HG03457 (cell line): ENCODE measurements around the gene MOB1B.

Experiments
- ATAC-seq: cut with Tn5 transposase; IDR thresholded peaks from one replicate; pipeline ENCODE4 v1.9.1; 2021; ENCODE audit warnings: moderate number of reproducible peaks; ENCODE audit not compliant: unreplicated experiment

MOB1B gene

GRCh38 chr4:70914000-70914399 lies 11.8 kb downstream of the MOB1B start:
- no peak for ATAC-seq

DNA sequence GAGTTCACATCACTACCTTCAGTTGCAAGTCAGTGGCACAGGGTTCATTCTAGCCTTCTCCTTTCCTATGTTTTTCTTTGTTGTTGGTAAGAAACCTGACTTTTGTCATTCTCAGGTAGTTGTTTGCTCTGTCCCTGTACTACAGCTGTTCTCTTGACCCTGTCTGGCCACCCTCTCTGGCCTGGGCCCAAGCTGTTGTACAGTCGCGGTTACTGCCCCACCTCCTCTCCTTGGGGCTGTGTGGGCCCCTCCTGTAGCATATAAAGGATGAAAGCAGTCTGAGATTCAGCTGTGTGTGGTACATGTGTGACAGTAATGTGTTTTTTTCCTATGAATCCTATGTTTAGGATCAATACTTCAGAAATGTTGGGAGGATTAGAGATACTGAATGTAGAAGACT lies 12.5 kb downstream of the MOB1B start:
- no peak for ATAC-seq

DNA sequence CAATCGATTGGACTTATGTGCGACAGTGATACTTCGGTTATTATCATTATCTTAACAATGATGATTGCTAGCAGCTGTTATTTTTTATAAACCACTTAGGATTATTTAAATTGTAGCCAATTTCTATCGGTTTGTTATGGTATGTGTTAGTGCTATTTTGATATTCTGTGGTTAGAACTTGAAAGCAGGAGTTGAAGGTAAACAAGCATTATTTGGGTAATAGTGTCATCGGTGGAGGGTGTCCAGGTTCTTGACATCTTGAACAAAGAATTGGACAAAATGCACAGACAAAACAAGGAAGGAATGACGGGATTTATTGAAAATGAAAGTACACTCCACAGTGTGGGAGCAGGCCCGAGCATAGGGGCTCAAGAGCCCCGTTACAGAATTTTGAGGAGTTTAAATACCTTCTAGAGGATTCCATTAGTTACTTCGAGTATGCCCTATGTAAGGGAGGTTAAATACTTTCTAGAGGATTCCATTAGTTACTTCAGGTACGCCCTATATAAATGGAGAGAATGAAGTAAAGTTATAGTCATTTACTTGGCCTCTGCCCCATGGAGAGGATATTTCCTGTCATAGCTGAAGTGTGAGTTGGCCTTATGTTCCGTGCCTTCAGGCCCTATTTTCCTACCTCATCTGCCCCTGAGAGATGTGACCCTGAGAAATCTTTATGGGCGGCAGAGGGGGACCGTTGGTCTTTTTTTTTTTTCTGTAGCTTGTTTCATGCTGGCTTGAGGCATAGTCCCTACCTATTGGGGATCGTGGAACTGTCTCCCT lies 13.1 kb downstream of the MOB1B start:
- no peak for ATAC-seq

- no peak for ATAC-seq
Measured at GRCh38 chr4:70915874-70916559, 13.8 kb downstream of the MOB1B start.

- ATAC-seq = no peak
Measured at GRCh38 chr4:70920592-70920991, 18.4 kb downstream of the MOB1B start.

GRCh38 chr4:70925418-70925817 lies 23.2 kb downstream of the MOB1B start:
- ATAC-seq = no peak

DNA sequence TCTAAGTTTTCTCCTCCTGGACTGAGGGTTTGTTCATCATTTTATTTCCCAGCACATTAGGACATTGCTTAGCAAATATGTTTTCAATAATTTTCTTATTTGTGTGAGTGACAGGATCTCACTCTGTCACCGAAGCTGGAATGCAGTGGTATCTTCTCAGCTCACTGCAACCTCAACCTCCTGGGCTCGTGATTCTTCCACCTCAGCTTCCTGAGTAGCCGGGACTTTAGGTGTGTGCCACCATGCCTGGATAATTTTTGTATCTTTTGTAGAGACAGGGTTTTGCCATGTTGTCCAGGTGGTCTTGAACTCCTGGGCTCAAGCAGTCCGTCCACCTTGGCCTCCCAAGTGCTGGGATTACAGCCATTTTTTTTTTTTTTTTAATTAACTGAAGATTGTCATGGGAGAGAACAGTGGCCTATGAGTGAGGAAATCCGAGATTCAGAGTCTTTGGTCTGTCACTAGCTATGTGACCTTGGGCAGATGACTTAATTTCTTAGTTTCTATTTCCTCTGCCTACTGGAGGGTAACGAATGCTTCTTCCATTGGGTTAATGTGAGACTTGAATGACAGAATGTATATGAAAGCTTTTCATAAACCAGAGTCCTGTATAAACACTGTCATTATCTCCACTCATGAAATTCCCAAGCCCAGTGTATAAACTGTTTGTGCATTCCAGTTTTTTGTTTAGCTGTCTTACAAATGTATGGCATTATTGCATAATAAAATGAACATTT lies 23.9 kb downstream of the MOB1B start:
- peak; percentile 88 for ATAC-seq

GRCh38 chr4:70927502-70928137 lies 25.5 kb downstream of the MOB1B start:
- ATAC-seq = peak; percentile 36

DNA sequence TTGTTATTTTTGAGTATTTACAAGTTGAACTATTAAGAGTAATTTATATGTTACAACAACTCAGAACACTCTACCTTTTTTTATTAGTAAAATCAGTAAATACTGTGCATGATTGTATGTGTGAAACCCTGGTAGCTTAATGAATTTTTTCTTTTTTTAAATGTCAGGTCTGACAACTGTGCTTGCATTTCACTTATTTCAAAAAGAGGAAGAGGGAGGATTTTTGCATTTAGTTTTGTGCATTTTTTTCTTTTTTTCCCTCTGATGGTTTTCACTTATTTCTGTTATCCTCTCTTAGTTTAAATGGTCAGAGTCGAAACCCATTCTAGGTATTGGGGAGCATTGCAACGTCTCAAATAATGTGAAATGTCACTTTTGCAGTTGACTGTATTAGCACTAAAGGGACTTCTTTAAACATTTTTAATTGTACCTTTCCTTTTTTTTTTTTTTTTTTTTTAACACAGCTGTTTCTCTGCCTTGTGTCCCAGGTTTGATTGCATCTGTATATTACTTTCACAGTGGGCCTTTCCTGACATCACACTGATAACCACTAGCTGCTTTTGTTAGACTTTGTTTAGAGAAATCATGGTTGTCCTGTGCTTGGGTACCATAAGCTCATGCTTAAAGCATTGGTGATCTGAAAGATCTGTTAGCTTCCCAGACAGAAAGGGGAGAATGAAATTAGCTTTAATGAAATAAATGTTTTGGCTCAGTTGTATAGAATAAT lies 28.5 kb downstream of the MOB1B start:
- no peak for ATAC-seq

GRCh38 chr4:70931347-70931746 lies 29.2 kb downstream of the MOB1B start:
- no peak for ATAC-seq

- ATAC-seq = no peak
Measured at GRCh38 chr4:70932984-70933383, 30.8 kb downstream of the MOB1B start.

GRCh38 chr4:70935038-70935695 lies 33.0 kb downstream of the MOB1B start:
- no peak for ATAC-seq

DNA sequence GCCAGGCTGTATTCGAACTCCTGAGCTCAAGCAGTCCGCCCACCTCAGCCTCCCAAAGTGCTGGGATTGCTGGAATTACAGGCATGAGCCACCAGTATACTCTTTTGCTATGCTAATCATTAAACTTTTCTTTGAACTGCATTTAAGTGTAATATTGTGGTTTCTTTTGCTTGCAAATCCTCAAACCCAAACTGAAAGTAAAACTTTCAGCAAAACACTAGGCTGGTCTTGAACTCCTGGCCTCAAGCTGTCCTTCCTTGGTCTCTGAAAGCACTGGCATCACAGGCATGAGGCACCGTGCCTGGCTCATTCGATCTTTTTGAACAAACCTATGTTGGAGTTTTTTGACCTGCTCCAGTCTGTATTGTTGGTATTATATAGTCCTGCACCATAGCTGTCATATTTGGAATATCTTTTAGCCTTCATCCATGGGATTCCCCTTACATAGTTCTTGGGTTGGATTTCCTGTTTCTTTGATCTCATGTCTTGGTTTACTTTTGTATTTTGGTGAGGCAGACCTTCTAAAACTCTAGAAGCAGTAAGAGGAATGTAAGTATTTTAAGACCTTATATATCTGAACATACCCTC lies 34.1 kb downstream of the MOB1B start:
- ATAC-seq = no peak

- ATAC-seq = no peak
Measured at GRCh38 chr4:70938086-70938485, 35.9 kb downstream of the MOB1B start.

DNA sequence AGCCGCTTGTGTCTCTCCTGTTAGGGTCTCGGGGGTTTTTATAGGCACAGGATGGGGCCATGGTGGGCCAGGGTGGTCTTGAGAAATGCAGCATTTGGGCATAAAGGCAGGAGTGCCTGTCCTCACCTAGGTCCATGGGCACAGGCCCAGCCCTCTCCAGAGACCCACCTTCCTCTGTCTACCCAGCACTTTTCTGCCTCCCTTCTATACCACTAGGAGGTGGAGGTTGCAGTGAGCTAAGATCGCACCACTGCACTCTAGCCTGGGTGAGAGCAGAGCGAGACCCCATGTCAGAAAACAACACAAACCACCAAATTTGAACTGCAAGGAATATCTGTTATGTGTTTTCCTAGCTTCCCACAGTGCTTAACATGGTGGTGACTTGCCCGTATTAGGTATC lies 38.0 kb downstream of the MOB1B start:
- no peak for ATAC-seq

DNA sequence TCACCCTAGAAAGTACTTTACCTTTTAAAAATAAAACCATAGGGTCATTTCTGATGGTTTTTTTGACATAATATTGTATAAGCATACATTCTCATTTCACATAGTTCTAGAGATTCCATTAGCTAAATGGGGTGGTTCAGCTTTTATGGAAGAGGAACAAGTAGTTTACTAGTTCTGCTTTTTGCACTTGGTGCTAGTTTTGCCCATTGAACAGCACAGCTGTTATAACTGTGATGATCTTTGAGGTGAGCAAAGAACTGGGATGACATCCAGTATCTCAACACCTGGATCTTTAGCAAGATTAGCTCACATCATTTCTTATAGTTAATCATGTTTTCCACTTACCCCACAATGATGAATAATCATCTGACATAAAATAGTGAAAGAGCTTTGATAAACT lies 40.9 kb downstream of the MOB1B start:
- ATAC-seq = peak; percentile 50

DNA sequence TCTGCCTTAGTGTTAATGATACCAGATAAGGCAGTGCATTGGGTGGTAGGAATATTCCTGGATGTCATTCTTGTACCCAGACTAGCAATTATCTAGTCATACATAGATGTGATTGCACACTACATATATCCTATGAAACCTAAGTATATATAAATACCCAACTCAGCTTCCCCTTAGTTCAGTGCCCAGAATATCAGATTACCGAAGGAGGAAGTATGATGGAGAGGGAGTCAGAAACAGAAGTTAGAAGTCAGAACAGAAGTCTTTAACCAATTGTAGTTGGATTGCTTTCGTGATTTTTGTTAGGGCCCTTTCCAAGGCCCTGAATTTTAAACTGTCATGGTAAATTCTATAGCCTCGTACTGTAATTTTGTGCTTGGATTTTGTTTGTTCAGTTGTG lies 42.9 kb downstream of the MOB1B start:
- ATAC-seq = no peak

GRCh38 chr4:70945452-70946055 lies 43.4 kb downstream of the MOB1B start:
- ATAC-seq = no peak

DNA sequence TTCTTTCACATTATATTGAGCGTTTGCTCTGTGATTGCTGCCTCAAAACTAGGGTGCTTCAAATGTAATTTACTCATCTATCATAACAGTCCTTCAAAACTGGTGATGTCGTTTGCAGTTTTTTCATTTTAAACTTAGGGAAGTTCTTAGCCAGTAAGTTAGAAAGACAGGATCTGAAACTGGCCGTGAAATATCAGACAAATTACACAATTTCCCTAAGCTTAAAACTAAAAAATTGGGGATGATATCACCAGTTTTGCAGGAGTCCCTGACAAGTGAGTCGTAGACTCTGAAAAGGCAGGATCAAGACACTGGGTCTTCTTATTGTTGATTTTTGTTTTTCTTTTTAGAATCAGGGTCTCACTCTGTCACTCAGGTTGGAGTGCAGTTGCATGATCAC lies 44.8 kb downstream of the MOB1B start:
- ATAC-seq = no peak
